HG03280 (cell line): ENCODE results near the gene TMEM258.

Experiments
- ATAC-seq: cut with Tn5 transposase; IDR thresholded peaks from one replicate; pipeline ENCODE4 v1.9.1; 2021; ENCODE audit warnings: mild to moderate bottlenecking, moderate library complexity; ENCODE audit not compliant: unreplicated experiment

TMEM258 gene

GRCh38 chr11:61826930-61827570 is 34.7 kb upstream of the TMEM258 start:
- ATAC-seq, result peak; percentile 11

- no peak for ATAC-seq
These were observed 27.8 kb upstream of the TMEM258 start for GRCh38 chr11:61820174-61820573.

GRCh38 chr11:61817471-61818202 is 25.2 kb upstream of the TMEM258 start:
- no peak for ATAC-seq

- peak; percentile 45 for ATAC-seq
These were observed 24.5 kb upstream of the TMEM258 start, which contains the start of gene FADS1 for GRCh38 chr11:61816736-61817455. Gene FADS1, minus strand, starts transcription at chr11:61817003. Its CDS starts 74 bp downstream, at chr11:61816929.

GRCh38 chr11:61815790-61816735 is 23.7 kb upstream of the TMEM258 start:
- ATAC-seq, result peak; percentile 26

- peak; percentile 50 for ATAC-seq
These were observed 22.8 kb upstream of the TMEM258 start for GRCh38 chr11:61814958-61815789.

- no peak for ATAC-seq
These were observed 22.0 kb upstream of the TMEM258 start for GRCh38 chr11:61814247-61814957.

- ATAC-seq, result no peak
These were observed 20.5 kb upstream of the TMEM258 start for GRCh38 chr11:61812736-61813411.

- no peak for ATAC-seq
These were observed 19.4 kb upstream of the TMEM258 start for GRCh38 chr11:61811831-61812230.

- no peak for ATAC-seq
These were observed 18.3 kb upstream of the TMEM258 start for GRCh38 chr11:61810671-61811175.

GRCh38 chr11:61806785-61807184 is 14.4 kb upstream of the TMEM258 start:
- ATAC-seq, result no peak

GRCh38 chr11:61805146-61805545 is 12.7 kb upstream of the TMEM258 start:
- ATAC-seq, result no peak

GRCh38 chr11:61803889-61804647 is 11.7 kb upstream of the TMEM258 start:
- no peak for ATAC-seq

- ATAC-seq, result no peak
These were observed 10.2 kb upstream of the TMEM258 start for GRCh38 chr11:61802605-61803004.

- no peak for ATAC-seq
These were observed 8.2 kb upstream of the TMEM258 start for GRCh38 chr11:61800331-61801281.

GRCh38 chr11:61799665-61800284 is 7.4 kb upstream of the TMEM258 start:
- ATAC-seq, result no peak
